Fibroblast of villous mesenchyme (primary cell): ENCODE data around the gene RXFP4. TPM values are rescaled to one million over a fixed set of nuclear protein-coding genes. Genes with fewer than 3 reads are reported as not detected.

Experiments
- DNase-seq: peaks from one replicate; pipeline ENCODE4 v3.0.0-alpha.2; 2010; ENCODE audit warnings: low read depth
- H3K4me3 ChIP-seq: 2 replicates; pipeline ENCODE4 v1.5.1; 2011; ENCODE audit warnings: low read depth, mild to moderate bottlenecking, low read length
- CTCF ChIP-seq: IDR thresholded peaks from 2 replicates; pipeline ENCODE4 v1.5.1; 2012; ENCODE audit warnings: low read depth, mild to moderate bottlenecking, low read length; ENCODE audit not compliant: insufficient read depth
- total RNA-seq: library from RNA; depleted of rRNA; stranded (reverse); fragments of >200 nt; gene quantifications from 2 replicates; pipeline ENCODE4 v1.2.3, GENCODE V29; 2012

Gene RXFP4
- total RNA-seq, 1 donor = not detected

GRCh38 chr1:155966135-155966534, 24.7 kb downstream of the RXFP4 start:
- no peak for DNase-seq
- TF ChIP-seq CTCF = peak; percentile 31
- H3K4me3 ChIP-seq = no peak overlapping the region

- H3K4me3 ChIP-seq = no peak overlapping the region
- TF ChIP-seq CTCF = no peak
- no peak for DNase-seq
Measured at GRCh38 chr1:155966750-155967149, 25.3 kb downstream of the RXFP4 start.

GRCh38 chr1:155967341-155968050, 26.1 kb downstream of the RXFP4 start:
- H3K4me3 ChIP-seq = no peak overlapping the region
- no peak for TF ChIP-seq CTCF
- no peak for DNase-seq

GRCh38 chr1:155968051-155968400, 26.6 kb downstream of the RXFP4 start:
- no peak for TF ChIP-seq CTCF
- no peak for DNase-seq
- peak overlapping the region; percentile 3 for H3K4me3 ChIP-seq

- no peak for TF ChIP-seq CTCF
- H3K4me3 ChIP-seq = no peak overlapping the region
- peak; percentile 80 for DNase-seq
Measured at GRCh38 chr1:155968670-155969069, 27.2 kb downstream of the RXFP4 start.

- no peak for TF ChIP-seq CTCF
- H3K4me3 ChIP-seq = no peak overlapping the region
- no peak for DNase-seq
Measured at GRCh38 chr1:155969377-155969791, 27.9 kb downstream of the RXFP4 start.
